Activated naive CD4-positive, alpha-beta T cell treated with anti-CD3 and anti-CD28 coated beads, Interleukin-2, amount 50 U/mL, for 72 hours (primary cell): ENCODE measurements around the gene GALR2. TPM values are rescaled to one million over a fixed set of nuclear protein-coding genes. Genes with fewer than 3 reads are reported as not detected.
"Not testable (repeated sequence)": the region's sequence is repeated elsewhere in the genome, so short reads cannot be mapped to it uniquely, and the experiment has no call there.

Experiments used
- ATAC-seq, 2 donors: fragments of 150-1000 bp; cut with Tn5 transposase; 2 replicates each; pipeline ENCODE4 v1.10.0; 2021; ENCODE audit warnings: mild to moderate bottlenecking in 2 of 2, moderate library complexity in 2 of 2
- DNase-seq, 2 donors: peaks; one replicate each; pipeline ENCODE4 v3.0.0; 2021 to 2022; ENCODE audit warnings: low spot score in 2 of 2
- H3K27ac Mint-ChIP-seq, 2 donors: one replicate each; pipeline ENCODE4 v1.8.0; 2022; ENCODE audit warnings: mild to moderate bottlenecking in 2 of 2, mixed read lengths in 2 of 2
- H3K36me3 Mint-ChIP-seq, 2 donors: one replicate each; pipeline ENCODE4 v1.8.0; 2022; ENCODE audit warnings: mixed read lengths in 2 of 2
- H3K9me3 Mint-ChIP-seq, 2 donors: one replicate each; pipeline ENCODE4 v1.8.0; 2022; ENCODE audit warnings: mixed read lengths in 2 of 2
- total RNA-seq, 2 donors: library from RNA; stranded (reverse); gene quantifications; one replicate each; pipeline ENCODE4 v1.2.3, GENCODE V29; 2022

The GALR2 gene
- total RNA-seq: 10 to 100 TPM in 1 of 2 donors, 1 to 10 TPM in 1; 6.2 to 14.6 TPM

GRCh38 chr17:76074390-76075363 is at the start of gene GALR2:
Gene GALR2, plus strand, starts transcription at chr17:76074781. Its CDS starts 103 bp downstream, at chr17:76074884.
- peaks cover 19 to 23% of the 10 kb centered on the region in 2 donors for H3K36me3 Mint-ChIP-seq
- H3K9me3 Mint-ChIP-seq: no peaks in the 10 kb centered on the region
- DNase-seq: peak in 1 of 2 donors; percentile 22
- ATAC-seq: no peak
- H3K27ac Mint-ChIP-seq: peak within 1 kb of the TSS in 1 of 2 donors; percentile 65

- DNase-seq: no peak
- no peak overlapping the region for H3K27ac Mint-ChIP-seq
- no peaks in the 10 kb centered on the region for H3K36me3 Mint-ChIP-seq
- ATAC-seq: no peak
- no peaks in the 10 kb centered on the region for H3K9me3 Mint-ChIP-seq
Measured at GRCh38 chr17:76025294-76025693, 49.3 kb upstream of the GALR2 start.

GRCh38 chr17:76026714-76027158 is 47.8 kb upstream of the GALR2 start:
- H3K27ac Mint-ChIP-seq: no peak overlapping the region
- H3K9me3 Mint-ChIP-seq: no peaks in the 10 kb centered on the region
- DNase-seq (no peak), ATAC-seq (no peak)
- H3K36me3 Mint-ChIP-seq: no peaks in the 10 kb centered on the region

GRCh38 chr17:76027159-76027839 is 47.3 kb upstream of the GALR2 start, which contains the start of gene EVPL:
Gene EVPL, minus strand, starts transcription at chr17:76027306. Its CDS starts 108 bp downstream, at chr17:76027198.
- Mint-ChIP-seq H3K27ac (no peak within 1 kb of the TSS), H3K36me3 (no peaks in the 10 kb centered on the region), H3K9me3 (no peaks in the 10 kb centered on the region)
- DNase-seq: no peak
- ATAC-seq: peak in 1 of 2 donors; percentile 22

DNA sequence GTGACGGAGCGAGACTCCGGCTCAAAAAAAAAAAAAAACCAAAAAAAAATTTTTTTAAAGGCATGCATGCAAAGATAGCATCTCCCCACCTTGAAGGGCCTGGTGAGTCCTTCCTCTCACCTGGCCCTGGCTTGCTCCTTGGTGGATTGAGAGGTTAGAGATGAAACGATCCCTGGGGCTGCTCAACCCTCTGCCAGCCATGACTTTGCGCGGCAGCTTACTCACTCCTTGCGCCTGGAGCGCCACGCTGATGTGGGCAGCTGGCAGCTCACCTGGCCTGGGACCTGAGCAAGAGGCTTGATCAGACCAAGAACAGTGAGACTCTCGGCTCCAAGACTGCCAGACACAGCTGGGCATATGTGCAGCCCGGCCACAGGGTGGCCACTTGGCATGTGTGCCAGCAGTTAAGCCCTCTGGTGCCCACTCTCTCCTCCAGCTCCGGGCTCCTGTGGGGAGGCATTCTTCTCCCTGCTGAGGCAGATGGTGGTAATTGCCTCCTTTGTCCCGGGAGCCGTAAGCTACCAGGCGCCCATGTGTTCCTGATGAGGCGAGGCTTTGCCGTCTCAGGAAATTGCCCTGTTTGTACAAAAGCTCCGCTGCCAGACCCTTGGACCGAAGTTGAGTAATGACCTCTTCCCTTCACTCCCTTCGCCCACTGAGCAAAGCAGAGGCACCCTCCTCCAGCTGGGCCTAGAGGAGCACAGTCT is 42.4 kb upstream of the GALR2 start:
- Mint-ChIP-seq H3K36me3 (no peaks in the 10 kb centered on the region), H3K27ac (no peak overlapping the region), H3K9me3 (no peaks in the 10 kb centered on the region)
- DNase-seq (no peak), ATAC-seq (no peak)

DNA sequence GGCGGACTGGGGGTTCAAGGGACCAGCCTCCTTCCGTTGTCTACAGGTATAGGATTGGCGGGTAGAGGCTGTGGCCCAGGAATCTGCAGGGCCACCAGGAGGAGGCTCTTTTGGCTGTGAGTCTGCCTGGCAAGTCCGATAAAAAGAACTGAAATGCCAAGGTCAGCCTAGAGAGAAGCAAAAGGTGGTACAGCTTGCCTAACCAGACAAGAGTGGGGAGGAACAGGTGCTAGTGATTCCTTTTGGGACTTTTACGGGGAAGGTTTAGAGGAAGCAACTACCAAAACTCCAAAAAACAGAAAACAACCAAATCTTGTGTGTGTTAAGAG is 41.8 kb upstream of the GALR2 start:
- H3K27ac Mint-ChIP-seq: no peak overlapping the region
- DNase-seq: no peak
- no peak for ATAC-seq
- H3K36me3 Mint-ChIP-seq: no peaks in the 10 kb centered on the region
- no peaks in the 10 kb centered on the region for H3K9me3 Mint-ChIP-seq

- DNase-seq: no peak
Measured at GRCh38 chr17:76033139-76033538, 41.4 kb upstream of the GALR2 start.

DNA sequence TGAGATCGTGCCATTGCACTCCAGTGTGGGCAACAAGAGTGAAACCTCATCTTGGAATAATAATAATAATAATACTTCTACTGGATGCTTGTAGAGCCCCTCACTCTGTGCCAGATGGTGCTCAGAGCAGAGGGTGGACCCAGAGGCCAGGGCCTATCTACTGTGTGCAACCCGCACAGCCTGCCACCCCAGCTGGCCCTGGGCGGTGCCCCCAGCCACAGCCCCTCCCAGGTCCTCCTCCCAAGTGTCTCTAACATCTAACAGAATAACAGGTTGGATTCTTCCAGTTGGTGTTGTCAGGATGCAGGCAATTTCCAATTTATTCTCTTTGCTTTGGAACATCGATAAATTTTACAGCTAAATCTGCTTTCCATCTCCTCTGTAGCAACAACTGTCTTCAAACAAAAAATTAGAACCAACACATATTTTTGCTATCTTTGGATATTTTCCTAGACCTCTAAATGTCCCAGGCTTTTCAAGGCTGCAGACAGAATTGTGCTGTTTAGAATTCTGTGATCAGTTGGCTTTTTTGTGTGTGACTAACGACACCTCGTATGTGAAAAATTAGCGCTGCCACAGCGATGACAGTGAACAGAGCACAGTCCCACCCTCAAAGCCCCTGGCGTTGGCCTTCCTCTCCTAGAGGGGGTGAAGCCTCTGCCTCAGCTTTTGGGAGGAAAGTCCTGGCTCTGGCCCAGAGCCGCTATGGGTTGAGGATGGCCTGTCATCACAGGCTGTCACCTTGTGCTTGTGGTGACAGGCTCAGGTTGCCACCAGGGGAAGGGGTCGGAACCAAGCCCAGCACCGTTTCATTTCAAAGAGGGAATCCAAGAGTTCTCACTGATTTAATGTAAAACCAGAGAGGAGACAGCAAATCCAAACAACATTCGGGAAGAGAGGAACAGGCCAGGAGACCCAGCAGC is 39.9 kb upstream of the GALR2 start:
- H3K27ac Mint-ChIP-seq: peak overlapping the region; percentile 33 to 93
- ATAC-seq (no peak), DNase-seq (no peak)
- H3K9me3 Mint-ChIP-seq: no peaks in the 10 kb centered on the region
- peaks cover 4 to 9% of the 10 kb centered on the region in 2 donors for H3K36me3 Mint-ChIP-seq

More at GRCh38 chr17:76033139-76033538, 41.4 kb upstream of the GALR2 start:
- Mint-ChIP-seq H3K9me3 (no peaks in the 10 kb centered on the region), H3K27ac (no peak overlapping the region), H3K36me3 (no peaks in the 10 kb centered on the region)
- ATAC-seq: no peak

DNA sequence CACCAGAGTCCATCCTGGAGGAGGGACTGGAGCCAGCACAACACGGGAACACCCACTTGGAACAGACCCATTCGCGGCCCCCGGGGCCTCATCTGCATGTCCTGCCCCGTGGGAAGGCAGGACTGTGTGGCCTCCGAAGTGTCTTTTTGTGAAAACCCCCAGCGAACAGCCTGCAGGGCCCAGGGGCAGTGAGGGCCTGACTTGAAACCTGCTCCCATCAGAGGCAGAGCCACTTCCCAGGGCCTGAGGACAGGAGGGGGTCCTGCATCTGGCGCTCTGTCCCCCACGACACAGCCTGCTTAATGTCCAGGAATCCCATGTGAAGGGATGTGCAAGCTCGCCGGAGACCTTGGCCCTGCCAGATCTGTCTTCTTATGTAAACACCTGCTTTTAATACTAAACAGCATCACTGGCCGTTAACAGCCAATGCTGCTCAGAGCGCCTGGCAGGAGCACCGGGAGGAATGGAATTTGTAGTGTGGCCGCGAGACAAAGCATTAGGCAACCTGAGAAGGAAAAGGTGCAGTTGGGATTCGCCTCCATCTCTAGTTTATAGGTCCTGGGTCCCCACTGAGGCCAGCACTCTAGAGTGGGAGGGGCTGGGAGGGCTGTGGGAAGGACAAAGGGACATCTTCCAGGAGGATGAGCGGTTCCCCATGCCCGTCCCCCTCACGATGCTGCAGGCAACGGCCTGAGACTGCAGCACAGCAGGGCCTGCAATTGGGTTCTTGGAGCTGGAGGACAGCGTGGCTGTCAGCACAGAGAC is 37.9 kb upstream of the GALR2 start:
- ATAC-seq (no peak), DNase-seq (no peak)
- Mint-ChIP-seq H3K27ac (peak overlapping the region in 1 of 2 donors; percentile 42), H3K9me3 (no peaks in the 10 kb centered on the region), H3K36me3 (peaks cover 4 to 9% of the 10 kb centered on the region in 2 donors)

- DNase-seq (no peak), ATAC-seq (no peak)
- Mint-ChIP-seq H3K27ac (peak overlapping the region; percentile 46 to 85), H3K36me3 (peaks cover 4 to 9% of the 10 kb centered on the region in 2 donors), H3K9me3 (no peaks in the 10 kb centered on the region)
Measured at GRCh38 chr17:76038050-76038449, 36.5 kb upstream of the GALR2 start.

DNA sequence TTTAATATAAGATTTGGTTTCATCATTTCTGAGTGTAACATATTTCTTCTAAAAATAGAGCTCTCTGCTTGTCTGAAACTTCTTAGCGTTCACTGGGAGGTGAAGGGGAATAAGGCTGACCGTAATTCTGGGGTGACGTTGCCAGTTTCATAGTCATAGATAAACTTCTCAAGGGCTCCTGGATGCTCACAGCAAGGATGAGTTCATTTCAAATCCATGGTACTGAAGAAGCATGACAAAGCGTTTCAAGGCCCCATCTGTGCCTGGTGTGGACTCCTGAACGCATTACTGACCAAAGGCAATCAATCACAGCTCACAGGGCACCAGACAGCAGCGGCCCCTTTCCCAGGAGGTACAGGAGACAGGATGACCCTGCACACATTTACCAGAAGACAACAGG is 35.5 kb upstream of the GALR2 start:
- DNase-seq: no peak
- ATAC-seq: no peak
- peak overlapping the region; percentile 46 to 55 for H3K27ac Mint-ChIP-seq
- no peaks in the 10 kb centered on the region for H3K9me3 Mint-ChIP-seq
- H3K36me3 Mint-ChIP-seq: peaks cover 12 to 17% of the 10 kb centered on the region in 2 donors

DNA sequence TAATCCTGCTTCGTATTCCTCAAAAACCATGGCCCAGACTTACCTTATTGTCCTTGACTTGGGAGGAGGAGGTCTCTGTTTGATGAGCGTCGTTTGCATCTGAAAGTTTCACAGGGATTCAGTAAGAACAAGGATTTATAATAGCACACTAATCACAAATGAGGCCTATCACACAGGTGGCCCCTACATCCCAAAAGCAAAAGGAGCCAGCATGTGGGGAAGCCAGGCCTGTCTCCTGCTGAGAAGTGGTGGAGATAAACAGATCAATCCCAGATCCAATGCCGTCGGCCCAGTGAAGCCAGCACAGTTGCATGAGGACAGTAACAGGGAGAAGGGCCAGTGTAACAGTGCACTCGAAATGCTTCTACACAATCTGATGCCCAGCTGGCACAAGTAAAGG is 34.2 kb upstream of the GALR2 start:
- DNase-seq (no peak), ATAC-seq (no peak)
- no peak overlapping the region for H3K27ac Mint-ChIP-seq
- no peaks in the 10 kb centered on the region for H3K9me3 Mint-ChIP-seq
- H3K36me3 Mint-ChIP-seq: peaks cover 17 to 28% of the 10 kb centered on the region in 2 donors

DNA sequence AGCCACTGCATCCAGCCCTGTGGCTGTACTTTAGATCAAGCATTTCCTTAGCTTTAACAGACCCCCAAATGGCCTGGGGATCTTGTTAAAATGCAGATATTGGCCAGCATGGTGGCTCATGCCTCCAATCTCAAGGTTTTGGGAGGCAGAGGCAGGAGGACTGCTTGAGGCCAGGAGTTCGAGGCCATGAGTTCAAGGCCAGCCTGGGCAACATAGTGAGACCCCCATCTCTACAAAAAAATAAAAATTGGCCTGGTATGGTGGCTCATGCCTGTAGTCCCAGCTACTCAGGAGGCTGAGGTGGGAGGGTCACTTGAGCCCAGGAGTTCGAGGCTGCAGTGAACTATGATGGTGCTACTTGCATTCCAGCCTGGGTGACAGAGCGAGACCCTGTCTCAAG is 31.7 kb upstream of the GALR2 start:
- not testable (repeated sequence) for H3K9me3 Mint-ChIP-seq, ATAC-seq, DNase-seq
- H3K27ac Mint-ChIP-seq: peak overlapping the region; percentile 60 to 78
- H3K36me3 Mint-ChIP-seq: peaks cover 18 to 35% of the 10 kb centered on the region in 2 donors

- H3K36me3 Mint-ChIP-seq: peaks cover 28 to 43% of the 10 kb centered on the region in 2 donors
- H3K27ac Mint-ChIP-seq: peak overlapping the region; percentile 78 to 79
- not testable (repeated sequence) for H3K9me3 Mint-ChIP-seq, DNase-seq, ATAC-seq
Measured at GRCh38 chr17:76044475-76045007, 30.0 kb upstream of the GALR2 start.

DNA sequence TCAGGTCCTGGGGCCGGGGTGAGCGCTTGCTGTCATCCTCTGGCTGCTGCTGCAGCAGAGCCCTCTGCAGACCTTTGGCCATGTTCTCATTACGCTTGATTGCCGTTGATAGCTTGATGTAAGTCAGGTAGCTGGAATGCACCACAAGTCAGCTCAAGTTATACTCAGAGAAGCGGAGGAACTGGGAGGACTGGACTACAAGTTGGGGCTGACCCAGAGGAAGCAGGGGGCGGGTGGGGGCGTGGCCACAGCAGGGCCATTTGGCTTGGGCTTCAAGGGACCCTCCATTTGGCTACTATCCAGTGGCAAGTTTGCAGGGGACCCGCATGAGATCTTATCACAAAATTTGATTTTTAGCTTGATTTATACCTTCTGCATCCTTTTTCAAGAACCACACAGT is 28.5 kb upstream of the GALR2 start:
- no peak for DNase-seq
- no peak for ATAC-seq
- peaks cover 28 to 46% of the 10 kb centered on the region in 2 donors for H3K36me3 Mint-ChIP-seq
- no peaks in the 10 kb centered on the region for H3K9me3 Mint-ChIP-seq
- H3K27ac Mint-ChIP-seq: no peak overlapping the region
